ENCODE data around the gene HIVEP3.

DNA sequence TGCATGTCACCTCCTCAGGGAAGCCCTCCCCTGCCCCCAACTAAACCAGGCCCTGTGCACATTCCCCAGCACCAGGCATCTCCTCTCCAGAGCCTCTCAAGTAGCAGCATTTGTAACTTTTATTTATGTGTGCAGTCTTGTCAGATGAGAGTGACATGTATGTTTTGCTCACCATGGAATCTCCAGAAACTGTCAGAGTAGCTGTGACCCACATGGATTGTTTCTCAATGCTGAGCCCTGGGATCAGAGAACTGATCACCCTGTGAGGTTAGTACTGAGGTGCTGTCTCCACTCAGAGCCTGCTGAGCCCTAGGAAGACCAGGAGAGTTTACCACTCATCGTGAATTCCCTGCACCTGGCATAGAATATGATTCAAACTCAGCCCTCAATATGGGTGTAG is 243.3 kb downstream of the HIVEP3 start:
- TF ChIP-seq TAF1 (IDR thresholded peaks at IDR 0.05; ENCODE audit: low read depth, low read length), result no peak
- TF ChIP-seq POLR2AphosphoS5 (IDR thresholded peaks at IDR 0.05; ENCODE audit: low read depth, low read length), result no peak
- TF ChIP-seq POLR2A (IDR thresholded peaks at IDR 0.05; ENCODE audit: low read depth, low read length), result no peak

All from GM12891 (cell line).